Measurements from ENCODE around the gene LSM14B.

DNA sequence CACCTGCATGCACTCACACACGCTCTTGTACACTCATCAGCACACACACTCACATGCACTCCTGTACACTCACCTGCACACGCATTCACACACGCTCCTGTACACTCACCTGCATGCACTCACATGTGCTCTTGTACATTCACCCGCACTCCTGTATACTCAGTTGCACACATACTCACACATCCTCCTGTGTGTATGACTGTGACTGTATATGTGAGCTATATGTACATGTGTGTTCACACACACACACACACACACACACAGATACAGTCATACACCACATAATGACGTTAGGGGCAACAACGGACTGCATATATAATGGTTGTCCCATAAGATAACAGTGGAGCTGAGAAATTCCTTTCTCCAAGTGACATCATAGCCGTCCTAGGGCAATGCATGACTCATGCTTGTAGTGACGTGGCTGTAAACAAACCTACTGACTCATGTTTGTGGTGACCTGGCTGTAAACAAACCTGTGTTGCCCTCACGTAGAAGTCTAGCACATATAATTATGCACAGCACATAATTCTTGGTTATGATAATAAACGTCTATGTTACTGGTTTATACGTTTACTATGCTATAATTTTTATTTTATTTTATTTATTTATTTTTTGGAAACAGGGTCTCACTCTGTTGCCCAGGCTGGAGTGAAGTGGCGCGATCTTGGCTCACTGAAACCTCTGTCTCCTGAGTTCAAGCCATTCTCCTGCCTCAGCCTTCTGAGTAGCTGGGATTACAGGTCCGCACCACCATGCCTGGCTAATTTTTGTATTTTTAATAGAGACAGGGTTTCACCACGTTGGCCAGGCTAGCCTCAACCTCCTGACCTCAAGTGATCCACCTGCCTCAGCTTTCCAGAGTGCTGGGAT is 33.8 kb upstream of the LSM14B start:
- no peak for TF ChIP-seq POLR2A (IDR thresholded peaks at IDR 0.05)
- no peak for TF ChIP-seq CTCF (IDR thresholded peaks at IDR 0.05)
- no peak for TF ChIP-seq POLR2AphosphoS5 (IDR thresholded peaks at IDR 0.05; ENCODE audit: insufficient read depth in 1 of 2, low read depth in 1 of 2)

All from vagina (tissue), 2 donors.